ENCODE measurements around the gene KIAA1671. TPM values are rescaled to one million over a fixed set of nuclear protein-coding genes. Genes with fewer than 3 reads are reported as not detected.

Gene KIAA1671
- total RNA-seq, 4 donors from 2014 or later, result 30.6 to 52.7 (median 39.9) TPM

DNA sequence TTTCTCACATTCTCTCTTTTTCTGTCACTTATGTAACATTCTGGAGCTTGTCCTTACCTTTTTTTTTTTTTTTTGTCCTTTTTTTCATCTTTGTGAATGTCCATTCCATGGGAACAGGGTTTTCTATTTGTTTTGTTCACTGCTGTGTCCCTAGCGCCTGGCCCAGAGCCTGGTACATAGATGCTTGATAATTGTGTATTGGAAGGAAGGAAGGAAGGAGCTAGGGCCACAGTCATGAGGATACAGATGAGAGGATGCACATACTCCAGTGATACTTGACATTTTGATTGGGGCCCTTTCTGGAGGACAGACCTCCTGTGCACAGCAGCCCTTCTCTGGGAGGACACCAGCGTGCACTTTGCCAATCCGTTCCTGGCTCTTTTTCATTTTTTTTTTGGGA is 68.9 kb downstream of the KIAA1671 start:
- Histone ChIP-seq H3K27ac (no peak overlapping the region), H3K4me3 (no peak overlapping the region), H3K36me3 (peaks cover 0 to 5% (median 0%) of the 10 kb centered on the region in 3 donors), H3K27me3 (no peaks in the 10 kb centered on the region), H3K4me1 (peaks cover 0 to 45% (median 13%) of the 10 kb centered on the region in 4 donors), H3K9me3 (no peaks in the 10 kb centered on the region)
- DNase-seq (ENCODE audit: low spot score in 2 of 2), result no peak
- TF ChIP-seq, protein P1, sequence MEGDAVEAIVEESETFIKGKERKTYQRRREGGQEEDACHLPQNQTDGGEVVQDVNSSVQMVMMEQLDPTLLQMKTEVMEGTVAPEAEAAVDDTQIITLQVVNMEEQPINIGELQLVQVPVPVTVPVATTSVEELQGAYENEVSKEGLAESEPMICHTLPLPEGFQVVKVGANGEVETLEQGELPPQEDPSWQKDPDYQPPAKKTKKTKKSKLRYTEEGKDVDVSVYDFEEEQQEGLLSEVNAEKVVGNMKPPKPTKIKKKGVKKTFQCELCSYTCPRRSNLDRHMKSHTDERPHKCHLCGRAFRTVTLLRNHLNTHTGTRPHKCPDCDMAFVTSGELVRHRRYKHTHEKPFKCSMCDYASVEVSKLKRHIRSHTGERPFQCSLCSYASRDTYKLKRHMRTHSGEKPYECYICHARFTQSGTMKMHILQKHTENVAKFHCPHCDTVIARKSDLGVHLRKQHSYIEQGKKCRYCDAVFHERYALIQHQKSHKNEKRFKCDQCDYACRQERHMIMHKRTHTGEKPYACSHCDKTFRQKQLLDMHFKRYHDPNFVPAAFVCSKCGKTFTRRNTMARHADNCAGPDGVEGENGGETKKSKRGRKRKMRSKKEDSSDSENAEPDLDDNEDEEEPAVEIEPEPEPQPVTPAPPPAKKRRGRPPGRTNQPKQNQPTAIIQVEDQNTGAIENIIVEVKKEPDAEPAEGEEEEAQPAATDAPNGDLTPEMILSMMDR (IDR thresholded peaks at IDR 0.05), result no peak
- TF ChIP-seq POLR2A (IDR thresholded peaks at IDR 0.05) (no peak), EP300 (IDR thresholded peaks at IDR 0.05) (no peak)
- WGBS, 2 donors, result 84 to 91% methylated on average over 3 of the region's 3 CpGs

DNA sequence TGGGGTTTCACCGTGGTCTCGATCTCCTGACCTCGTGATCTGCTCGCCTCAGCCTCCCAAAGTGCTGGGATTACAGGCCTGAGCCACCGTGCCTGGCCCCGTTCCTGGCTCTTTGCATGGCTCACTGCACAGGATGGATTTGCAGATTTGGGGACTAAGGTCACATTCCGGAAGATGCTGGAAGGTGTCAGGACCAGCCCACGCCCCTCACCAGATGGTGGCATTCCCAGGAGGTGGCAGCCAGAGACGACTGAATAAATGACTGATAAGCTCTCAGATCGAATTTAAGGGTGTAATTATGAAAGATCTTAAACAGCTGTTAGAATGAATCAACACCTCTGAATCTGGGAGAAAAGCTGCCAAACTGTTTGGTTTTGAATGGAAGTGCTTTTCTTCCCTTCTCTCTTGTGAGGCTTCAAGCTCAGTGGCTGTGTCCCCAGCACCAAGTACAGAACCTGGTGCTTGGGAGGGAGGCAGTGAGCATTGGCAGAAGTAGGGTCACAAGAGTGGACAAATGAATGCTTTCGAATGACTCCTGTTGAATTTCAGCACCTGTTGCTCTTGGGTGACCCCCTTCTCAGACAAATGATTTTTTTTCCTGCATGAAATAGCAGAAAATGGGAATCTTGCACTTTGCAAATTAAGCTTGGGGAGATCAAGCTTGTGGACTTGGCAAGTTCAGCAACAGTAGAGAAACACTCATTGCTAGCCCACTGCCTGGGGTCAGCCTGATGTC is 69.6 kb downstream of the KIAA1671 start:
- no peak for DNase-seq (ENCODE audit: low spot score in 2 of 2)
- Histone ChIP-seq H3K9me3 (no peaks in the 10 kb centered on the region), H3K4me1 (peaks cover 0 to 52% (median 21%) of the 10 kb centered on the region in 4 donors), H3K27me3 (no peaks in the 10 kb centered on the region), H3K36me3 (no peaks in the 10 kb centered on the region), H3K27ac (no peak overlapping the region), H3K4me3 (no peak overlapping the region)
- WGBS, 2 donors, result 82 to 83% methylated on average over 11 of the region's 11 CpGs
- TF ChIP-seq EP300 (IDR thresholded peaks at IDR 0.05), result no peak
- TF ChIP-seq POLR2A (IDR thresholded peaks at IDR 0.05), result no peak
- TF ChIP-seq, protein P1 (IDR thresholded peaks at IDR 0.05), result no peak

DNA sequence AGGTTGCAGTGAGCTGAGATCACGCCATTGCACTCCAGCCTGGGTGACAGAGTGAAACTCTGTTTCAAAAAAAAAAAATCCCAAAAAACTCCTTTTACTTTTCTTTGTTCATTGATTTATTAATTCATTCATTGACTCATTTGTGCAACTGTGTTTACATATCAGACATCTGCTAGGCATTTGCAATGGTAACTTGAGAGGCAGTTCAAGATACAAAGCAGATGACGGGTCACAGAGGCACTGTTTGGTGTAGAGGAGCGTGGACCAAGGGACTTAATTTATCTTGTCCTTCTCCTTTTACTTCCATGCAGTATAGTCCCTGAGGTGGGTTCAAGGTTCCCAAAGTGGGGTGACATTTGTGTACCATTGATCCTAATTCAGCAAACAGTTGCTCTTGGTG is 71.4 kb downstream of the KIAA1671 start:
- 75 to 76% methylated on average over 3 of the region's 3 CpGs for WGBS, 2 donors
- no peak overlapping the region for H3K4me3 ChIP-seq
- H3K4me1 ChIP-seq, result peaks cover 0 to 70% (median 32%) of the 10 kb centered on the region in 4 donors
- H3K36me3 ChIP-seq, result peaks cover 0 to under 1% (median 0%) of the 10 kb centered on the region in 3 donors
- no peak for DNase-seq (ENCODE audit: low spot score in 2 of 2)
- TF ChIP-seq, protein P1 (IDR thresholded peaks at IDR 0.05), result no peak
- TF ChIP-seq EP300 (IDR thresholded peaks at IDR 0.05) (no peak), POLR2A (IDR thresholded peaks at IDR 0.05) (no peak)
- no peaks in the 10 kb centered on the region for H3K27me3 ChIP-seq
- H3K9me3 ChIP-seq, result no peaks in the 10 kb centered on the region
- H3K27ac ChIP-seq, result peak overlapping the region in 2 of 4 donors; percentile 85 to 89

DNA sequence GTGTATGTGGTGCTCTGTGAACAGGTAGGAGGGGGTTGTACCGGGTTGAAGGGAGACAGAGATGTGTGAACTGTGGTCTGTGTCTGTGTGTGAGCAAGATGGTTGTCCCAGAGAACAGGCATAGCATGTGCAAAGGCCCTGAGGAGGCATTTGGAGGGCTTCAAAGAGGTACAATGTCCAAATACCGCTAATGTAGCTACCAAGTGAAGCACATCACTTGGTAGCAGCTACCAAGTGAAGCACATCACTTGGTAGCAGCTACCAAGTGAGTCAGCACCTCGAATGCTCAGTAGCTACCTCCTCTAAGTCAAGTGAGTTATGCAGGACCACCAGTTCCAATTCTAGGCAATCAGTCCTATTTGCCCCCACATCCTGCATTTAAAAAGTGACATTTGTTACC is 72.4 kb downstream of the KIAA1671 start:
- H3K27me3 ChIP-seq, result no peaks in the 10 kb centered on the region
- TF ChIP-seq EP300 (IDR thresholded peaks at IDR 0.05) (no peak), POLR2A (IDR thresholded peaks at IDR 0.05) (no peak)
- TF ChIP-seq, protein P1 (IDR thresholded peaks at IDR 0.05), result no peak
- peaks cover 0 to 78% (median 32%) of the 10 kb centered on the region in 4 donors for H3K4me1 ChIP-seq
- WGBS, 2 donors, result 71 to 80% methylated on average over 3 of the region's 3 CpGs
- H3K27ac ChIP-seq, result peak overlapping the region in 3 of 4 donors; percentile 47 to 89 (median 85)
- DNase-seq (ENCODE audit: low spot score in 2 of 2), result no peak
- peaks cover 0 to 10% (median 0%) of the 10 kb centered on the region in 3 donors for H3K36me3 ChIP-seq
- H3K4me3 ChIP-seq, result no peak overlapping the region
- H3K9me3 ChIP-seq, result no peaks in the 10 kb centered on the region
